GM23338 (cell line): ENCODE data around the gene PDE4B. TPM values are rescaled to one million over a fixed set of nuclear protein-coding genes. Genes with fewer than 3 reads are reported as not detected.
"Not testable (repeated sequence)": the region's sequence is repeated elsewhere in the genome, so short reads cannot be mapped to it uniquely, and the experiment has no call there.

Source experiments
- ATAC-seq: fragments of 200-7000 bp; cut with Tn5 transposase; 3 replicates; pipeline ENCODE4 v1.9.1; 2020
- DNase-seq: peaks from one replicate; pipeline ENCODE4 v3.0.0-alpha.2; 2015; ENCODE audit warnings: low spot score
- H2AFZ ChIP-seq: fragments of 200-600 bp; sonication (generic); 2 replicates; pipeline ENCODE4 v1.8.0; 2016; ENCODE audit warnings: antibody characterized with exemption, mild to moderate bottlenecking, moderate library complexity
- H3F3A ChIP-seq: fragments of 200-600 bp; sonication (generic); replicated peaks from 2 replicates; pipeline ENCODE4 v1.8.0; 2017; ENCODE audit warnings: antibody characterized with exemption, mixed run types, low read depth
- H3K27ac ChIP-seq: fragments of 200-600 bp; sonication (generic); 2 replicates; pipeline ENCODE4 v1.6.1; 2016; ENCODE audit warnings: low read depth
- H3K27me3 ChIP-seq: fragments of 200-600 bp; sonication (generic); 2 replicates; pipeline ENCODE4 v1.8.0; 2016; ENCODE audit warnings: mild to moderate bottlenecking, mixed run types, moderate library complexity; ENCODE audit not compliant: insufficient read depth
- H3K36me3 ChIP-seq: fragments of 200-600 bp; sonication (generic); 2 replicates; pipeline ENCODE4 v1.8.0; 2016; ENCODE audit warnings: mild to moderate bottlenecking; ENCODE audit not compliant: insufficient read depth
- H3K4me1 ChIP-seq: fragments of 200-600 bp; sonication (generic); 2 replicates; pipeline ENCODE4 v1.8.0; 2016; ENCODE audit warnings: mild to moderate bottlenecking, moderate library complexity; ENCODE audit not compliant: insufficient read depth
- H3K4me2 ChIP-seq: fragments of 200-600 bp; sonication (generic); 2 replicates; pipeline ENCODE4 v1.7.1; 2017; ENCODE audit warnings: mixed run types
- H3K4me3 ChIP-seq: fragments of 200-600 bp; sonication (generic); 2 replicates; pipeline ENCODE4 v1.6.1; 2016; ENCODE audit warnings: mixed run types
- H3K79me2 ChIP-seq: fragments of 200-600 bp; sonication (generic); replicated peaks from 2 replicates; pipeline ENCODE4 v1.8.0; 2017; ENCODE audit warnings: mild to moderate bottlenecking; ENCODE audit not compliant: insufficient read depth
- H3K9me2 ChIP-seq: fragments of 200-600 bp; sonication (generic); 2 replicates; pipeline ENCODE4 v1.8.0; 2017; ENCODE audit not compliant: insufficient read depth
- H4K20me1 ChIP-seq: fragments of 200-600 bp; sonication (generic); replicated peaks from 2 replicates; pipeline ENCODE4 v1.8.0; 2017; ENCODE audit warnings: mild to moderate bottlenecking; ENCODE audit not compliant: insufficient read depth
- H3K27ac Mint-ChIP-seq: 2 replicates; pipeline ENCODE4 v1.8.0; 2020; ENCODE audit warnings: inconsistent platforms, mild to moderate bottlenecking, moderate library complexity, mixed read lengths
- H3K27me3 Mint-ChIP-seq: 3 replicates; pipeline ENCODE4 v1.8.0; 2022; ENCODE audit warnings: low read depth, mild to moderate bottlenecking, moderate library complexity, mixed read lengths, inconsistent platforms; ENCODE audit not compliant: insufficient read depth, poor library complexity
- H3K36me3 Mint-ChIP-seq: 3 replicates; pipeline ENCODE4 v1.8.0; 2021; ENCODE audit warnings: low read depth, mild to moderate bottlenecking, inconsistent platforms, moderate library complexity, mixed read lengths
- H3K4me1 Mint-ChIP-seq: 3 replicates; pipeline ENCODE4 v1.8.0; 2020; ENCODE audit warnings: mild to moderate bottlenecking, inconsistent platforms, mixed read lengths
- H3K4me3 Mint-ChIP-seq: 3 replicates; pipeline ENCODE4 v1.8.0; 2021; ENCODE audit warnings: moderate library complexity, mild to moderate bottlenecking, inconsistent platforms, mixed read lengths
- H3K9me3 Mint-ChIP-seq: 3 replicates; pipeline ENCODE4 v1.8.0; 2020; ENCODE audit warnings: moderate library complexity, mild to moderate bottlenecking, inconsistent platforms, mixed read lengths
- CREB1 ChIP-seq: fragments of 250-450 bp; sonication (Bioruptor Pico); IDR thresholded peaks from 2 replicates; pipeline ENCODE4 v1.5.0; 2020; ENCODE audit warnings: low read depth, mild to moderate bottlenecking, moderate library complexity
- ETS1 ChIP-seq: IDR thresholded peaks from 2 replicates; pipeline ENCODE4 v1.6.1; 2016; ENCODE audit warnings: antibody characterized with exemption
- EZH2phosphoT487 ChIP-seq: fragments of 200-600 bp; sonication (generic); IDR thresholded peaks from one replicate; pipeline ENCODE4 v1.8.1; 2018; ENCODE audit warnings: antibody characterized with exemption; ENCODE audit not compliant: unreplicated experiment
- JUNB ChIP-seq: IDR thresholded peaks from one replicate; pipeline ENCODE4 v1.6.1; 2016; ENCODE audit warnings: antibody characterized with exemption; ENCODE audit not compliant: unreplicated experiment
- STAT1 ChIP-seq: IDR thresholded peaks from one replicate; pipeline ENCODE4 v1.6.1; 2016; ENCODE audit warnings: antibody characterized with exemption; ENCODE audit not compliant: unreplicated experiment
- ZNF114 ChIP-seq: fragments of 250-450 bp; sonication (Bioruptor Pico); IDR thresholded peaks from 2 replicates; pipeline ENCODE4 v1.5.0; 2020; ENCODE audit warnings: mild to moderate bottlenecking, moderate library complexity
- ZNF331 ChIP-seq: fragments of 250-450 bp; sonication (Bioruptor Pico); IDR thresholded peaks from 2 replicates; pipeline ENCODE4 v1.5.0; 2020; ENCODE audit warnings: low read depth, mild to moderate bottlenecking, moderate library complexity
- ZNF462 ChIP-seq: fragments of 250-450 bp; sonication (Bioruptor Pico); IDR thresholded peaks from 2 replicates; pipeline ENCODE4 v1.5.0; 2020; ENCODE audit warnings: mild to moderate bottlenecking, moderate library complexity
- polyA plus RNA-seq: library from polyadenylated mRNA; unstranded; fragments of >200 nt; fragmentation: Nextera tagmentation; extraction: Ambion mirVana; gene quantifications from 2 replicates; pipeline ENCODE4 v1.2.1, GENCODE V29; 2016
- total RNA-seq: library from RNA; depleted of rRNA; stranded (reverse); fragments of >200 nt; shearing (Covaris generic); gene quantifications from 2 replicates; pipeline ENCODE4 v1.2.3, GENCODE V29; 2014

Gene PDE4B
- total and polyA plus RNA-seq, 2 experiments from 2014 or later = 14.0 to 25.6 TPM

GRCh38 chr1:66100959-66101358 lies 308.3 kb downstream of the PDE4B start:
- ATAC-seq, H3F3A ChIP-seq, H4K20me1 ChIP-seq, H3K27me3 Mint-ChIP-seq, H3K36me3 ChIP-seq, H3K4me3 ChIP-seq, H3K4me2 ChIP-seq, H3K27me3 ChIP-seq, H3K27ac ChIP-seq, H3K4me3 Mint-ChIP-seq, H3K4me1 Mint-ChIP-seq, H3K9me2 ChIP-seq, DNase-seq, H3K4me1 ChIP-seq, H3K27ac Mint-ChIP-seq, H2AFZ ChIP-seq, H3K79me2 ChIP-seq, H3K9me3 Mint-ChIP-seq, H3K36me3 Mint-ChIP-seq: not testable (repeated sequence)

- H3K4me2 ChIP-seq, H3K4me1 Mint-ChIP-seq, DNase-seq, H3K9me2 ChIP-seq, H3K27ac ChIP-seq, H2AFZ ChIP-seq, H3K36me3 ChIP-seq, H3K9me3 Mint-ChIP-seq, H3K4me3 Mint-ChIP-seq, ATAC-seq, H3K4me3 ChIP-seq, H3K4me1 ChIP-seq, H3F3A ChIP-seq, H3K27me3 ChIP-seq, H3K79me2 ChIP-seq, H4K20me1 ChIP-seq, H3K36me3 Mint-ChIP-seq, H3K27me3 Mint-ChIP-seq, H3K27ac Mint-ChIP-seq: not testable (repeated sequence)
Measured at GRCh38 chr1:66104076-66104475, 311.4 kb downstream of the PDE4B start.

- H3K27ac ChIP-seq = no peak overlapping the region
- no peak overlapping the region for H3K4me2 ChIP-seq
- H3K27me3 Mint-ChIP-seq = no peaks in the 10 kb centered on the region
- no peaks in the 10 kb centered on the region for H4K20me1 ChIP-seq
- no peak overlapping the region for H2AFZ ChIP-seq
- 0 out of 2 replicates have a peak, but pooled peaks cover 3% of the 10 kb centered on the region for H3K4me1 ChIP-seq
- H3K4me3 ChIP-seq = no peak overlapping the region
- H3K36me3 ChIP-seq = no peaks in the 10 kb centered on the region
- H3K9me3 Mint-ChIP-seq = no peaks in the 10 kb centered on the region; the same call in 2 of the 3 replicates
- peaks cover 3% of the 10 kb centered on the region; the same call in 2 of the 3 replicates for H3K4me1 Mint-ChIP-seq
- no peaks in the 10 kb centered on the region for H3F3A ChIP-seq
- H3K4me3 Mint-ChIP-seq = no peak overlapping the region
- ATAC-seq = no peak
- H3K36me3 Mint-ChIP-seq = no peaks in the 10 kb centered on the region
- DNase-seq = no peak
- H3K27me3 ChIP-seq = no peaks in the 10 kb centered on the region
- no peaks in the 10 kb centered on the region for H3K9me2 ChIP-seq
- H3K27ac Mint-ChIP-seq = no peak overlapping the region
- H3K79me2 ChIP-seq = no peaks in the 10 kb centered on the region
- TF ChIP-seq STAT1 (no peak), ZNF462 (CRISPR knock-in tag) (no peak), JUNB (no peak), EZH2phosphoT487 (no peak), ZNF114 (CRISPR knock-in tag) (no peak), ETS1 (no peak), ZNF331 (CRISPR knock-in tag) (no peak), CREB1 (CRISPR knock-in tag) (no peak)
Measured at GRCh38 chr1:66108624-66109023, 315.9 kb downstream of the PDE4B start.
